HG03575 (cell line): ENCODE data around the gene SNRNP27.

ENCODE experiments used
- ATAC-seq: cut with Tn5 transposase; IDR thresholded peaks from one replicate; pipeline ENCODE4 v1.9.1; 2021; ENCODE audit not compliant: unreplicated experiment, insufficient number of reproducible peaks, low FRiP score; ENCODE audit errors: extremely low read depth

The SNRNP27 gene

DNA sequence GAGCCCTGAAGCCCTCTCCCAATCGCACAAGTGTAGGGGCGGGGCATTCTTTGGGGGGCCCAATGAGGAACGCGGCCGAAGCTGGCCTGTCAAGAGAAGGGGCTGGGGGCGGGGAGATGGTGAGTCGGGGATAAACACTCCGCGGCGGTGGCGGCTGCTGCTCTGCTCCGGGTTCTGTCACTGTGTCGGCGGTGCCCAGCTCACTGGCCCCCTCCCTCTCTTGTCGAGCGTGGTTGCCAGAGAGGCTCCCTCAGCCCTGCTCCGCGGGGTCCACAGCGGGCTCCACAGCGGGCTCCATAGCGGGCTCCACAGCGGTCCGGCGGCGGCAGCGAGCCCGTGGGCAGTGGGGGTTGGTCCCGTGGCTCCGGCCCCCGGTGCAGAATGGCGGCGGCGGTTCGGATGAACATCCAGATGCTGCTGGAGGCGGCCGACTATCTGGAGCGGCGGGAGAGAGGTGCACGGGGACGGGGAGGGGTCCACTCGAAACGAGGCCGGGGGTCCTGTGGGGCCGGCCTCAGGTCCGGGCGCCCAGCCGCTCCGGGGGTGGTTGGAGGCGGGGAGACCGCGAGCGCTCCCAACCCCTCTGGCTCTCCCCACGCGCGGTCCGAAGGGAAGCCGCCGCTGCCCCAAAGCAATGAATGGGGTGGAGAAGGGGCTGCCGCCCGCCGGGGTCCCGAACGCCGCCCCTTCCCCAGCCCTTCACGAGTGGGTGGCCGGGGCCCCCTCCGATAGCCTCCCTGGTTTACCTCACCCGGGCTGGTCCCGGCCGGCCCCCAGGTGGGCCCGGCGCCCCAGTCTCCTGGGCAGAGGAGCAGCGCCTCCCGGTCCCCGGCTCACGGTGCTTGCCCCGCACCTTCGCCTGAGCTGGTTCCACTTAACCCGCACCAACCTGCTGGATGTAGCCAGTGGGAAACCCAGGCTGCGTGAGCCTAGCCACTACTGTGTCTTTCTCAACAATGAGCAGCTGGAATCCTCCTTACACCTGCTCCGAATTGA lies 21.5 kb downstream of the SNRNP27 start, which contains the start of gene MXD1:
MXD1 (plus strand) TSS at position 160 of the 996 bp plus-strand sequence; CDS start at position 382, 222 bp downstream.
- no peak for ATAC-seq

GRCh38 chr2:69916106-69916505 lies 22.4 kb downstream of the SNRNP27 start:
- no peak for ATAC-seq

- ATAC-seq = no peak
Observed at GRCh38 chr2:69917852-69918251, 24.1 kb downstream of the SNRNP27 start.

- ATAC-seq = no peak
Observed at GRCh38 chr2:69918401-69918800, 24.6 kb downstream of the SNRNP27 start.

DNA sequence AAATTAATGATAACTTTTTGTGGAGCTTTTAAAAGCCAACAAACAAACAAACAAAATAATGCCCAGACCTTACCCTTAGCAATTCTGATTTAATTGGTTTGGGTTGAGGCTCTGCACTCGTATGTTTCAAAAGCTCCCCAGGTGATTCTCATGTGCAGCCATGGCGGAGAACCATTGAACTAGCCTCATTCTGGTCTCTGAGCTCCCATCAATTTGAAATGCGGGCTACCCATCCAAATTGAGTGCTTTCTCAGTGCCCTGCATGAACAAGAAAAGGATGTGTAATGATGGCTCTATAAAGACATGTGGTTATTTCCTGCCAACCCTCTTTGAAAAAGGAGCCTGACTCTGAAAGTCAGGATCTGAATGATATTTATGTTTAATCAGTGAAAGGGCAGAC lies 29.4 kb downstream of the SNRNP27 start:
- no peak for ATAC-seq

GRCh38 chr2:69926849-69927515 lies 33.2 kb downstream of the SNRNP27 start:
- ATAC-seq = no peak

DNA sequence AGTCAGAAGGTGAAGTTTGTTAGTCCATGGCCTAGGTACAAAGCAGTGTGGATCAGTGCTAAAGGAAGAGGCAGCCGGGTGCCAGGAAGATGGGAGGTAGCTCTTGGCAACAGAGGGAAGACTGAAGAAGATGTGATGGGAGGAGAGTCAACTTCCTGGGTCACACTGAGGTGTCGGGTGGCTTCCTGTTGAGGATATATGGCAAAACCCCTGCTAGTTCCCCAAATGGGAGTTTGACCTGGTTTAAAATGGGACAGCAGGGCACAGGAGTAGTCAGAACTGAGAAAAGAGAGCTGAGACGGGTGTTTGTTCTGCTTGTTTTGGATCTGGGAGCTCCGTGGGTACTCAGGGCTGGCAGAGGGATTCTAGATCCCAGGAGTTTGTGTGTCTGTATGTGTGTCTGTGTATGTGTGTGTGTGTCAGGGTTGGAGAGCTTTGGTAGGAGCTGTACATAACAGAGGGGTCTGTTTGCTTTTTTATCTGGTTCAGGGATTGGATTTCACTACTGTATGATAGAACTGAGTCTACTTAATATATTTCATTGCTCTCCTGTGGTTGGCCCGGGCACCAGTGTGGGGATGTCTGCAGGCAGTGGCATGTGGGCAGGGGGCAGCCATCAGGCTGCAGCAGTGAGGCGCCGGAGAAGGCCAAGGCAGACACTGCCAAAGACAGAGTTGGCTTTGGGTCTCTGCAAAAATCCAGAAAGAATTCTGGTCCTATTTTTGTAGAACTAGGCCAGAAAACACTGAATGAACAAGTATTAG lies 38.3 kb downstream of the SNRNP27 start:
- ATAC-seq = no peak

- ATAC-seq = no peak
Observed at GRCh38 chr2:69932596-69932922, 38.8 kb downstream of the SNRNP27 start.

DNA sequence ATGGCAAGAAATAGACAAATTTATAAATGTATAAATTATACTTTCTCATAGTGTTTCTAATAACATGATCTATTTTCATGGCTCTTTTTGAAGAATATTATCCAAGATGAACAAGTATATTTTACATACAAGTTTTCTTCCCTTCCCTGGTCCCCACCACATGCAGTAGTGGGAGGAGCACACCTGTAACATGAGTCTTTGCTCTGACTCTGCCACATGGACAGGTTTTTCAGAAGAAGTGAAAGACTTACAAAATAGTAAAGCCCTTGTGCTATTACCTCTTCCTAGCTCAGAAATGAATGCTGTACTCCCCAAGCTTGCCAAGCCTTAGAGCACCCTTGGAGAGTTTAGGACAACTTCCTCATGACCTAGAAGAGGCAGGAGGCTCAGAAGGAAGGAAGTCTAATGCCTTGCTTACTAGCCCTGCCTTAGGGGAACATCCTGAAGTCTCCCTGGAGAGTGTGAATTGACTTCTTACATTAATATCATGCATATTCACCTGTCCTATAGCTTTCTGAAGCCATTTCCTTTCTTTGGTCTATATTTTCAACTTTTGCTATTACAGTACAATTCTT lies 39.6 kb downstream of the SNRNP27 start:
- no peak for ATAC-seq

DNA sequence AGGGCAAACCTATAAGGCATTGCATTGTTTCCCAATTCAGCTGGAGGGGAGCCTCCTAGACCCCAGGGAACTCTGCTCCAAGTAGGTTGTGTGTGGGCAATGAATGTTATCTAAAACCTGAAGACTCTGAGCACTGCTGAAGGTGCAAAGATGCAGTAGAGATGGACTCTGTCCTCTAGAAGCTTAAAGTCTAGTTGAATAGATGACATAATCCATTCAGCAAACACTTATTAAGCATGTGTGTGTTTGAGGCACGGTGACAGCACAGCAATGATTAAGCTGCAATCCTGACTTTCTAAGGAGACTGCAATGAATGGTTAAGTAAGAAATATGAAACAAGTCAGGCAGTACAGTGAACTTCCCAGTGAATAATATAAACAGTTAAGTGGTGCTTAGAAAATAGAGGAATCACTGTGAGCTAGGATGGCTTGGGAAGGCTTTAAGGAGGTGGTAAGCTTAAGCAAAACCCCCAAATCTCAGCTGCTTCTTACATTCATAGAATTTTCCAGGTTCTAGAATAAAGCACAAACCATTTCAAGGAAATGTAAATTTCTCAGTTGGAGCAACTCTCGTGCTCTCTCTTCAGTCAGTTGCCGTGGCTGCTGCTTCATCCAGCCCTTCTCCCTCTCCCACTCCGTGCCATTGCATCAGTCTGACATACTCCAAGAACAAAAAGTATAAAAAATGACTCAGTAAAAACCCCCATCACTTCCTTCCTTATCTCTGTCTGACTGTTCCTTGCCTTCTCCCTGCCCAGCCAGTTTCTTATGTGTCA lies 40.3 kb downstream of the SNRNP27 start:
- ATAC-seq = no peak

DNA sequence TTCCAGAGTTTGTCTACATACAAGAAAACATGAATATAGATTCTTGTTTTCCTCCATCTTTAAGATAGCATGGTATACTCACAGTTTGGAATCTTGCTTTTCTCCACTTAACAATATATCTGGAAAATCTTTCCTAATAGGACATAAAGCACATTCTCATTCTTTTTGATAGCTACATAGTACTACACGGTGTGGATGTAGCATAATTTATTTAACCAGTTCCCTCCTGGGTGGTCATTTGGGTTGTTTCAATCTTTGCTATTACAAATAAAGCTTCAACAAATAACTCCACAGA lies 40.8 kb downstream of the SNRNP27 start:
- no peak for ATAC-seq

GRCh38 chr2:69935011-69935410 lies 41.3 kb downstream of the SNRNP27 start:
- ATAC-seq = no peak

DNA sequence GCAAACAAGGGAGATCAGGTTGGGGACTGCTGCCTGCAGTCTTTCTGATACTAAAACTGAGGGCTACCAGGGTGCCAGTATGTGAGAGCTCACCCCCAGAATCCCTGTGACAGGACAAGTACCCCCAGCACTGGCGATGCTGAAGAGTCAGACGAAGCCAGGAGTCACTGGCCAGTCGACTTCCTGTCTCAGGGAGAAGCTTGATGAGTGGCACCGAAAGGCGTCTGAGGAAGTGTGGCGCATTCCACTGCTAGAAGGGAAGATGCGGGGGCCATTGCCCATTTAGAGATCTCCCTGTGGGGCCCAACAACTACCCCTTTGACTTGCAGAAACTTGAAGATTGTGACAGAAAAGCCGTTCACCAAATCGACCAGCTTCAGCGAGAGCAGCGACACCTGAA lies 43.1 kb downstream of the SNRNP27 start:
- ATAC-seq = no peak

GRCh38 chr2:69937968-69938367 lies 44.2 kb downstream of the SNRNP27 start:
- ATAC-seq = no peak

DNA sequence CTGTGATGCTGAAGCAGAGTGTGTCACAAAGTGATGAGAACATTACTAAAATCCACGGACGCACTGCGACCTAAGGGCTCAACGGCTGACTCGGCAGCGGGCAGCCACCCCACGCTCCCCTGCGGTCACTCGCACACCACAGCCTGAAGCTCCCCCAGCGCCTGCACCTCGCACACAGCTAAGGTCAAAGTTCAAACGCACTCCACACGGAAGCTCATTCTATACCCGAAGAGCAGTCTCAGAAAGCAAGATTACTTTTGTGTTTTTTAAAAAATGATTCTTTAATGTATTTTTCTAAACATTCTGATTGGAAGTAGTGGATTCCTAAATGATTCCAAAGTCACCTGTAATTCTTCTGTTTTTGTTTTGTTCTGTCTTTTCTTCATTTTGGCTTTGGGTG lies 46.0 kb downstream of the SNRNP27 start:
- no peak for ATAC-seq

DNA sequence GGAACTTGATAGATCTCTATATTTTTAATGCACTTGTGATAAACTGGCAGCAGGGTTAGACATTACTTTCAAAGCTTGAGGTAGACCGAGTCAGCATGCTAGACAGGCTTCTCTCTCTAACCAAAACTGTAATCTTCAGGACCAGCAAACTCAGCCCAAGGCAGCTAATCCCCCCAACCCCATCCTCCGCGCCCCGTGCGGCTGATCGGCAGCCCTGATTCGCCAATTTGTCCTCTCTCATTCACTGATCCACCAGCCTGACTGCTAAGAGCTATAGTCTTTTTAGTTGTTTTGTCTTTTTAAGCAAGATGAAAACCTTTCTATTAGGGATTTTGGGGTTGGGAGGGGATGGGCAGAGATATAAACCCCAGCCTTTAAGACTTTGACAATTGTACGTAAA lies 46.9 kb downstream of the SNRNP27 start:
- ATAC-seq = no peak

DNA sequence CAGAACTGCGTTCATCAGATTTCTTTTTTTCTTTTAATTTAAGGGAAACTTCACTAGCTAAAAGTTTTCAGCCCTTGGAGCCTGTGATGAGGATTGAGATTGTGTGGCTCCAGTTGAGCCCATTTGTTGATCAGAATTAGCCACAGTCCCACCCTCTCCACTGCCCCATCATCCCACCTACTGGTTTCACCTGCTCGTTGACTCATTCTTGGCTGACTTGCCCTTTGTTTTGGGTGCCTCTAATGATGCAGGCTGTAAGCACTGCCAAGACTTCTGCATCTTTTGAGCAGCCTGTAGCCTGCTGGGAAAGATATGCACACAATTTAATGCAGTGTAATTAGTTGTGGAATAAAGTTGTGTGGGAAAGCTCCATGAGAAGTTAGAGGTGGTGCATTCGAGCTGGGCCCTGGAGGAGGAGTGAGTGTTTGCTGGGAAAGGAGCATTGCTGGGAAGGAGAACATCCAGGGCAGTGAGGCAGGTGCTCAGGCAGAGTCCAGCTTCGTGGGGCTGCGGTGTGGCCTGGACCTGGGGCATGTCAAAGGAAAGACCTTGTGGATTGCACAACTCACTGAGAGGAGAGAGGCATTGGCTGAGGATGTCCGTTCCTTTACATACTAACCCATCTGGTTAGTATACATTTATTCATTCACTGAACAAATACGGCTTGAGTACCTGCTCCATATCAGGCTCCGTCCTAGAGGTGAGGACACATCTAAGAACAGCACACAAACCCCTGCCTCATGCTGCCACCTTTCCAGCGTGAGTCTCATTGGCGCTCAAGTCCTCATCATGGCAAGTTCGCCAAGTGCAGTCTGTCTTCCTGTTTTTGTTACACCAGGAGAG lies 49.5 kb downstream of the SNRNP27 start:
- no peak for ATAC-seq
